Fibroblast of mammary gland (primary cell): ENCODE results near the gene MVP.
A peak's percentile ranks its signal among the peaks of the same experiment; 100 is the strongest.

ENCODE experiments used
- DNase-seq: peaks from one replicate; pipeline ENCODE4 v3.0.0-alpha.2; 2010; ENCODE audit warnings: low read depth
- H3K4me3 ChIP-seq: 2 replicates; pipeline ENCODE4 v1.5.1; 2011; ENCODE audit warnings: low read depth, mild to moderate bottlenecking, low read length, moderate library complexity; ENCODE audit not compliant: control insufficient read depth
- TF ChIP-seq, protein P1 (sequence below): conservative IDR thresholded peaks from 2 replicates; pipeline ENCODE4 v1.5.1; 2011; ENCODE audit warnings: low read depth, low read length, inconsistent platforms; ENCODE audit not compliant: control insufficient read depth, insufficient read depth

The MVP gene

DNA sequence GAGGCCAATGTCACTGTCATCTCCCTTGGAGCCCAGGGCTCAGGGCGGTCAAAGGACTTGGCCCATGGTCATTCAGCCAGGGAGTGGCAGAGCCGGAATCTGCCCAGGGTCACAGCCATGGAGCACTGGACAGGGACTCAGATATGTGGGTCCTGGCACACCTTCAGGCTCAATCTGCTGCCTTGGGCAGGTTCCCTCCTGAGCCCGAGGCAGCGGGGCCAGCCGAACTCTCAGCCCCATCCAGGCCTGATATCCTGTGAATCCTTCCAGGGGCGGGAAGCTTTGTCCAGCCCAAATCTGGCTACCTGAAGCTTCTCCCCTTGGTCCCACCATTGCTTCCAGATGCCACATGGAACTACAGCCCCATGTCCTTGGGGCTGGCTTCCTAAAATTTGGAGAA, 54.9 kb downstream of the MVP start:
- TF ChIP-seq, protein P1, sequence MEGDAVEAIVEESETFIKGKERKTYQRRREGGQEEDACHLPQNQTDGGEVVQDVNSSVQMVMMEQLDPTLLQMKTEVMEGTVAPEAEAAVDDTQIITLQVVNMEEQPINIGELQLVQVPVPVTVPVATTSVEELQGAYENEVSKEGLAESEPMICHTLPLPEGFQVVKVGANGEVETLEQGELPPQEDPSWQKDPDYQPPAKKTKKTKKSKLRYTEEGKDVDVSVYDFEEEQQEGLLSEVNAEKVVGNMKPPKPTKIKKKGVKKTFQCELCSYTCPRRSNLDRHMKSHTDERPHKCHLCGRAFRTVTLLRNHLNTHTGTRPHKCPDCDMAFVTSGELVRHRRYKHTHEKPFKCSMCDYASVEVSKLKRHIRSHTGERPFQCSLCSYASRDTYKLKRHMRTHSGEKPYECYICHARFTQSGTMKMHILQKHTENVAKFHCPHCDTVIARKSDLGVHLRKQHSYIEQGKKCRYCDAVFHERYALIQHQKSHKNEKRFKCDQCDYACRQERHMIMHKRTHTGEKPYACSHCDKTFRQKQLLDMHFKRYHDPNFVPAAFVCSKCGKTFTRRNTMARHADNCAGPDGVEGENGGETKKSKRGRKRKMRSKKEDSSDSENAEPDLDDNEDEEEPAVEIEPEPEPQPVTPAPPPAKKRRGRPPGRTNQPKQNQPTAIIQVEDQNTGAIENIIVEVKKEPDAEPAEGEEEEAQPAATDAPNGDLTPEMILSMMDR, result no peak
- DNase-seq, result no peak

DNA sequence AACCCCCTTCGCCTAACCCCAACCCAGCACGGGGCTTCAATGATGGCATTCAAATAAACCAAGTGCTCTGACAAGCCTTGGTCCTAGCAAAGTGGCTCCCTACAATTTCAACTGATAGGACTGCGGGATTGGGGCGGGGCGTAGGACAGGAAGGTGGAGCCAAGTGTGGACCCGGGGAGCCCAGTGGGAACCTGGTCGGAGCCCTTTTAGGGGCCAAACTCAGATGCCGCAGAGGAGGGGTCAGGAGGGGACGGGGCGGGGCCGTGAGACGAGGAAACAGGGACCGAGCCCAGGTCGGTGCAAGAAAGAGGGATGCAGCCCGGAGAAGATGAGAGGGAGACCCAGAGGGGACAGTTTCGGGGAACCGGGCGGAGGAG, 55.9 kb downstream of the MVP start:
- TF ChIP-seq, protein P1, result no peak
- DNase-seq, result no peak
- peak overlapping the region; percentile 26 for H3K4me3 ChIP-seq

More for the DNA sequence above, 54.9 kb downstream of the MVP start:
- no peak overlapping the region for H3K4me3 ChIP-seq

DNA sequence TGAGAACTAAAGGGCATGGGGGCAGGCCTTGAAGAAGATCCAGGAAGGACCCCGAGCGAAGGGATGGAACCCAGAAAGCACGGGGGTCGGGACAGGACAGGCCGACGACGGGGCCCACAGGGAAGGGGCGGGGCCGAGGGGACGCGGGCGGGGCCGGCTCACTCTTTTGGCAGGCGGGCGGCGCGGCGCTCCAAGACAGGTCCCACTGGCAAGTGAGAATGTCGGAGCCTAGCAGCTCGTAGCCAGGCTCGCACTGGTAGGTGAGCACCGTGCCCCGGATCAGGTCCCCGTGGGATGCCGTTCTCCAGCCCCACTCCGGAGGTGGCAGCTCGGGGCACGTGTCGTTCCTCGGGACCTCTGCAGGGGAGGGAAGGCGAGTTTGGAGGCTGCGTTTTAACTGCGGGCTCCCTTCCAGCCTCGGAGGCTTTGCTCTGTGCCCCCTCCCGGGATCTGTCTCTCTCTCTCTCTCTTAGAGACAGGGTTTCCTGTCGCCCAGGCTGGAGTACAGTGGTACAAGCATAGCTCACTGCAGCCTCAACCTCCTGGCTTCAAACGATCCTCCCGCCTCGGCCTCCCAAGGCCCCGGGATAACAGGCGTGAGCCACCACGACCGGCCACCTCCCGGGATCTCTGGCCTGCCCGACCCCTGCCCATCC, 56.5 kb downstream of the MVP start:
- no peak for DNase-seq
- TF ChIP-seq, protein P1, result no peak

DNA sequence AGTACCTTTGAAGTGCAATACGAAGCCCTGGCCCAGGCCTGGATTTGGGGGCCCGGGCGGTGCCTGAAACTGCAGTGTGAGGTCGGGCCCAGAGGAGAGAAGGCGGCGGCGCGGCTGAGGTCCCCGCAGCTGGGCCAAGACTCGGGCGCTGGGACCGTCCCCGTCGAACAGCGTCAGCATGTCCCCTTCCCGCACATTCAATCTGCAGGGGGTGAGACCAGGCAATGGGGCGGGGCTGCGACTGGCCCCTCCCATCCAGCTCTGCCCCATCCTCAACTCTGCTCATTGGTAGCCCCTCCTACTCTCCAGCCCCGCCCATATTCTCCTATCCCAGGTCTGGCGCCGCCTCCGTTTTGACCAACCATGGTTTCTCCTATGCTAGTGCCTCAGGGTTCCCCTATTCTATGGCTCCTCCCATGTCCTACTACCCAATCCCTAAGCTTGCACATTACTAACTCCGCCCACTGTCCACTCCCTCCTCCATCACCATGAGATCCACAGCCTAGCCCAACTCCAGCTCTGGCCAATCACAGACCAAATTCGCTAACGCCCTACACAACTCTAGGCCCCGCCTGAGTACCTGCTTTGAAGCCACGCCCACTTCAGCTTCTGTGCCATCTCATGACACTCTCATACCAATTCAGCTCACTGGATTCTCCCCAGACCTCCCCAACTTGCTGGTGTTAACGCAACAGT, 57.2 kb downstream of the MVP start:
- DNase-seq, result peak; percentile 50
- H3K4me3 ChIP-seq, result no peak overlapping the region
- TF ChIP-seq, protein P1, result no peak

More for the DNA sequence above, 56.5 kb downstream of the MVP start:
- peak overlapping the region; percentile 26 for H3K4me3 ChIP-seq

DNA sequence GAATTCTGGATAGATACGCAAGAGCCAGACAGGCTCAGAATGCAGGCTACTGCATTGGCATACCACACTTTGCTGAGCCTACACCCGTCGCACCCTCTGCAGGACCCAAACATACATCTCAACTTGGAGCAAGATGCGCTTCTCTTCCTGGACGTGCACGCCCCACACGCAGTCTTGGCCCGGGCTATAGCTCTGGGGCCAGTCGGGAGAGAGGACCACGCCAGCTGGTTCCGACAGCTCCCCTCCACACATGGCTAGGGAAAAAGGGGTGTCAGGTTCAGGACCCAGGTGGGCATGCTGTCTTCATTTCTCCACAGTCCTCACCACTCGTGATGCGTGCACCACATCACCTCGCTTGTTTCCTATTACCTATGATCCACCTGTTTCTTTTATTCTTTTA, 57.9 kb downstream of the MVP start:
- H3K4me3 ChIP-seq, result no peak overlapping the region
- DNase-seq, result no peak
- TF ChIP-seq, protein P1, result no peak

DNA sequence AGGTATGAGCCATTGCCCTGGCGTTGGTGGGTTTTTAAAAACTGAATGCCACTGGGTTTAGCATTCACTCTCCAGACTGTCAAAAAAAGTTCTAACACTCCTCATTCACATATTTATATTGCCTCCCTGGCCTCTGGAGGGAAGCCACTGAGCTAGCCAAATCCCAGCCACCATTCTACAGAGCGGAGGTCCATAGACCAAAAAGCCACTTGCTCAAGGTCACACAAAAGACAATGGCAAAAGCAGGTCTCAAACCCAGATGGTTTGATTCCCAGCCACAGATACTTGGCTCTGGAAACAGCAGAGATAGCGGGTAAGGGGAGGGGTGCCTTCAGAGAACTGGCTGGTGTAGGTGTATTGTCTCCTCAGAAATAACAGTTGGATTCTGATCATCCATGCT, 60.8 kb downstream of the MVP start:
- H3K4me3 ChIP-seq, result no peak overlapping the region
- DNase-seq, result no peak
- TF ChIP-seq, protein P1, result no peak
